ENCODE results near the gene NUBP2.

DNA sequence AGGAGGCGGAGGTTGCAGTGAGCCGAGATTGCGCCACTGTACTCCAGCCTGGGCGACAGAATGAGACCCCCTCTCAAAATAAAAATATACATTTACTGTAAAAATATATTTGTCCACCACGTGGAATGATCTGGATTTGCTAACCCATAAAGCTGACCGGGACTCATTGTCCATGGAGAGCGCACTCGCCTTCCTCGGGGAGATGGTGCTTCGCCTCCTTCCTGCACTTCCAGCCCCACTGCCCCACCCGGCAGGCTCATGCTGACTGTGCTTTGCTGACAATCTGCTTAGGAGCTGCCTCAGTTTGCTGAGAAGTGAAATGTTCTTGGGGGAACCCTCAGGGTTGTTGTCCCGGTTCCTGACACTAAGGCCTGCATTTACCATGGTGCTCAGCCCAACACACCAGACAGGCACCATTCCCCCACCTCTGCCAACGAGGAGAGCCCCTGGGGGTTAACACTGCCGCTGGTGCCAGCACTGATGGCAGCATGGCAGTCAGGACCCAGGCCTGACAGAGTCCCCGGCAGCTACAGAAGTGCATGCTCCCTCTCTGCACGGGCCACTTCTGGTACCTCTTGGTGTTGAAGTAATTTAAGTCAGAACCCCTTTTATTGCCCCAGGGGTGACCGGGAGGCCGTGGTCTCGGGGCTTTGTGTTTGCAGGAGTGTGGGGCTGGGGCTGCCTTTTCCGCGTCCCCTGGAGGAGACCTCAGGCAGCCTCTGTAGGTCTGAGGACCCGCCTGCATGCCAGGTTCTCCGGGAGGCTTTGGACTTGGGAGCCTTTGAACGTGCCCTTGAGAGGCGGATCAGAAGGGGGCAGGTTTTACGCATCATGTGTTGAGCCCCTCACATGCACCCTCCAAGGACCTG is 2.5 kb downstream of the NUBP2 start:
- TF ChIP-seq, protein P1, sequence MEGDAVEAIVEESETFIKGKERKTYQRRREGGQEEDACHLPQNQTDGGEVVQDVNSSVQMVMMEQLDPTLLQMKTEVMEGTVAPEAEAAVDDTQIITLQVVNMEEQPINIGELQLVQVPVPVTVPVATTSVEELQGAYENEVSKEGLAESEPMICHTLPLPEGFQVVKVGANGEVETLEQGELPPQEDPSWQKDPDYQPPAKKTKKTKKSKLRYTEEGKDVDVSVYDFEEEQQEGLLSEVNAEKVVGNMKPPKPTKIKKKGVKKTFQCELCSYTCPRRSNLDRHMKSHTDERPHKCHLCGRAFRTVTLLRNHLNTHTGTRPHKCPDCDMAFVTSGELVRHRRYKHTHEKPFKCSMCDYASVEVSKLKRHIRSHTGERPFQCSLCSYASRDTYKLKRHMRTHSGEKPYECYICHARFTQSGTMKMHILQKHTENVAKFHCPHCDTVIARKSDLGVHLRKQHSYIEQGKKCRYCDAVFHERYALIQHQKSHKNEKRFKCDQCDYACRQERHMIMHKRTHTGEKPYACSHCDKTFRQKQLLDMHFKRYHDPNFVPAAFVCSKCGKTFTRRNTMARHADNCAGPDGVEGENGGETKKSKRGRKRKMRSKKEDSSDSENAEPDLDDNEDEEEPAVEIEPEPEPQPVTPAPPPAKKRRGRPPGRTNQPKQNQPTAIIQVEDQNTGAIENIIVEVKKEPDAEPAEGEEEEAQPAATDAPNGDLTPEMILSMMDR (IDR thresholded peaks at IDR 0.05) = no peak
- TF ChIP-seq NR2C2 (CRISPR knock-in tag; IDR thresholded peaks at IDR 0.05) = no peak
- TF ChIP-seq, protein P2, sequence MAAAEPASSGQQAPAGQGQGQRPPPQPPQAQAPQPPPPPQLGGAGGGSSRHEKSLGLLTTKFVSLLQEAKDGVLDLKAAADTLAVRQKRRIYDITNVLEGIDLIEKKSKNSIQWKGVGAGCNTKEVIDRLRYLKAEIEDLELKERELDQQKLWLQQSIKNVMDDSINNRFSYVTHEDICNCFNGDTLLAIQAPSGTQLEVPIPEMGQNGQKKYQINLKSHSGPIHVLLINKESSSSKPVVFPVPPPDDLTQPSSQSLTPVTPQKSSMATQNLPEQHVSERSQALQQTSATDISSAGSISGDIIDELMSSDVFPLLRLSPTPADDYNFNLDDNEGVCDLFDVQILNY (CRISPR knock-in tag; IDR thresholded peaks at IDR 0.05) = no peak
